HG02884 (cell line): ENCODE results near the gene AGK.

Experiments used
- ATAC-seq: cut with Tn5 transposase; IDR thresholded peaks from one replicate; pipeline ENCODE4 v1.9.1; 2021; ENCODE audit warnings: mild to moderate bottlenecking, moderate library complexity; ENCODE audit not compliant: unreplicated experiment

The AGK gene

DNA sequence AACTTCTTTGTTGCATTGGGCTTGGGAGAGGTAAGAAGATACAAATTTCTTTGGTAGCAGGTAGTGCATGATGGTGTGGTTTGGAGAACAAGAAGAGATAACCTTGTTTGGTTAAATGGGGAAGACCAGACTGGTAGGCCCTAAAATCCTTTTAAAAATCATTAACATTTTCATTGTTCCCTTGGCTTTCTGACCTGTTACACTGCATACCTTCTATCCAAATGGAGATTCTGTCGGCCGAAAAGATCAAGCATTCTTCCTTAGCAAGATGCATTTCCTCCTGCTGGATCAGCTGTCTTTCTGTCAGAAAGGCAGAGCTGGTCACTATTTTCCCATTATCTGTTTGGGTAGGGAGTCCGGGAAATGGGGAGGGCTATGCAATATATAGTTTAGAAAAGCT is 33.7 kb downstream of the AGK start:
- ATAC-seq = no peak

- ATAC-seq = peak; percentile 90
Observed at GRCh38 chr7:141585592-141586510, 34.6 kb downstream of the AGK start.

DNA sequence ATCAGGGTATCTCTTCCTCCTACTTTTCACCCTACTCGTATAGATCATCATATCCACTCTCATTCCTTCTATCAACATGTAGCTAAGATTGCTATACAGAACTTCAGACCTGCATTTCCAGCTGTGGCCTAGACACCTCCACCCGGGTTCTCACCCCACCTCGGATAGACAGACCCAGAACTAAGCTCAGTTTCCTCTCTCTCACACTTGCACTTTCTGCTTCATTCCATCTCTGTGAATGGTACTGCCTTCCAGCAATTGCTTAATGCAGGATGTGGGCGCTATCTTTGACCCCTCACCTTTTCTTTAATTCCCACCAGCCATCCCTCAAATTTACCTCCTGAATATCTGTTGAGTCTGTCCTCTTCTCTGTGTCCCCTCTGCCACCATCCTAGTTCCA is 35.7 kb downstream of the AGK start:
- no peak for ATAC-seq

DNA sequence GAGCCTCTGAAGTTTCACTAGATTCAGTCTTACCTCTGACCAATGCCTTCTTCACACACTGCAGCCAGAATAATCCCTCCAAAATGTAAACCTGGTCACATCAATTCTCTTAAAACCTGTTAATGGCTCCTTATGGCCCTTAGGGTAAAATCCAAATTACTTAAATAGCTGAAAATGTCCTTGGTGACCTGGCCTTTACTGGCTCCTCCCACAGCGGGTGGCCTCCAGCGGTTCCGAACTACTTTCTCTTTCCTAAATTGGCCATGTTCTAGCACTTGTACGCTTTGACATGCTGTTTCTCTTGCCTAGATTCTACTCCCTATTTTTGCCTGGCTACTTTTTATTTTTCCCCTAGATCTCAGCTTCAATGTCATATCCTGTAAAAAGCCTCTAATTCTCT is 36.1 kb downstream of the AGK start:
- no peak for ATAC-seq

DNA sequence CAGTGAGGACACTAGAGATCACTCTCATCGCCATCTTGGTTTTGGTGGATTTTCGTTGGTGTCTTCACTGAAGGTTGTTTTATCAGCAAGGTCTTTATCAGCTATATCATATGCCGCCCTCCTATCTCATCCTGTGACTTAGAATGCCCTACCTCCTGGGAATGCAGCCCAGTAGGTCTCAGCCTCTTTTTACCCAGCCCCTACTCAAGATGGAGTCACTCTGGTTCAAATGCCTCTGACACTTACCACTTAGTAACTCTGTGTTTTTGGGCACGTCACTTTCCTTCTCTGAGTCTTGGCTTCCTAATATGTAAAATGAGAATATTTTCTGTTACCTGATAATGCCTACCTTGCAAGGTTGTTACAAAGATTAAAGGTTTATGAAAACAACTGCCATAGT is 37.7 kb downstream of the AGK start:
- no peak for ATAC-seq

GRCh38 chr7:141590071-141590470 is 38.9 kb downstream of the AGK start:
- no peak for ATAC-seq

GRCh38 chr7:141590666-141591065 is 39.5 kb downstream of the AGK start:
- ATAC-seq = no peak

DNA sequence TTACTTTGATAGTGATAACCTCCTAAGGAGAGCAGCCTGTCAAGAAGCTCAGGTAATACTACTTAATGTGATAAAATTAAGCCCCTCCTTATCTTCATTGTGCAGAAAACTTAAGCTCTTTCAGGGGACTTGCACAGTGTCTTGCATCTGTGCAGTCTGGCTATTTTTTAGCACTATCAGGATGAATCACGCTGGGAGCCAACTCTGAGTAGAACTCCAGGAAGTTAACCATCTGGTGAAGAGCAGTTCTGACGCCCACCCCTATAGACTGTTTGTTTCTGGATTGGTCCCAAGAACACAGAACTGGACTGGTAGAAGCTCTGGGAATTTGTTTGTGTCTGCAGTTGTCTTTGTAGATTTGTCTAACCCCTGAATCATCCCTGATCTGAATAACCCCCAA is 41.9 kb downstream of the AGK start:
- peak; percentile 75 for ATAC-seq

DNA sequence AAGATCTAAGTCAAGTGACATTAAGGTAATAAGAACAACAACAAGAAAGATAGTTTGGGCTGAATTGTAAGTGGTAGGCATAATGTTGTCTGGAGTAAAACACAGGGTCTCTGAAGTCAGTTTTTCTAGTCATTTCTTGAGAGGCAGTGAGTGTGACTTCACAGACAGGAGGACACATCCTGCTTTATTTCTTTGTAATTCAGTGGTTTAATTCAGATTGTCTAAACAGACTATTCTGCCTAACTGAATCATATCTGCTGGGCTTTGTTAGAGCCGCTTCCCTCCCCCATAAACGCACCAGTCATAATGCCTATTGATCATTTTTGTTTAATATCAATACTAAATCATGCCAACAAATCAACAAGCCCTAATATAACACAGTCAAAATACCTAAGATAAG is 46.8 kb downstream of the AGK start:
- ATAC-seq = no peak

GRCh38 chr7:141598408-141598807 is 47.2 kb downstream of the AGK start:
- no peak for ATAC-seq

DNA sequence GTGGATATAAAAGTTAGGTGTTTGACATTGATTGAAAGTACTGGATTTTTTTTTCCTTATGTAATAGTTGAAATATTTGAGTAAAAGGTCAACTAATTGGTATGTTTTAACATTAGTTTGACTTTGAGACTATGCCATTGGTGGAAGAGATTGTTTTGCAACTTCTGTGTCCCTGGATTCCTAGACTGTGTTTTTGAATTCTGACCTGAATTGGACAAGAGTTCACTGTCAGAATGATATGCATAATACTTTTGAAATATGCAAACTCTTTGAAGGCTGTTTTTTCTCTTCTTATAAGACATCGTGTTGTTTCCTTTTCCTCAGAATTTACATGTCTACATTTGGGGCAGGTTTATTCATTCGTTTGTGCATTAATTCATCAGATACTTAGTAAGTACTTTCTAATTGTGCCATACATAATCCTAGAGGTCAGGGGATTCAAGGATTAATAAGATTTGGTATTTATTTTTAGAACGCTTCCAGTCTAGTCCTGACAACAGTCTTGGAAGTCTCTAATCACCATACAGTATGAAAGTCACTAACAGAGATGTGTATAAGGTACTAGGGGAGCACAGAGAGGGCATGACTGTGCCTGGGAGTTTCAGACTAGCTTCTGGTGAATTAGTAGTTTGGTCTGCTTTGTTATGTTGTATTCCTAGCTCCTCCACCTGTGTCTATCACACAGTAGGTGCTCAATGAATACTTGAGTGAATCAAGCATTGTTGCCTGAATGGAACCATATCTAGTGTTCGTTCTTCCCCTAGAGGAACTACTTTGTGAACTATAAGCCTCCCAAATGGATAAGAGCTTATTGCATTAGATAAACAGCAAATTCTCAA is 49.2 kb downstream of the AGK start:
- ATAC-seq = no peak

- no peak for ATAC-seq
Observed at GRCh38 chr7:141609576-141609975, 58.4 kb downstream of the AGK start.

DNA sequence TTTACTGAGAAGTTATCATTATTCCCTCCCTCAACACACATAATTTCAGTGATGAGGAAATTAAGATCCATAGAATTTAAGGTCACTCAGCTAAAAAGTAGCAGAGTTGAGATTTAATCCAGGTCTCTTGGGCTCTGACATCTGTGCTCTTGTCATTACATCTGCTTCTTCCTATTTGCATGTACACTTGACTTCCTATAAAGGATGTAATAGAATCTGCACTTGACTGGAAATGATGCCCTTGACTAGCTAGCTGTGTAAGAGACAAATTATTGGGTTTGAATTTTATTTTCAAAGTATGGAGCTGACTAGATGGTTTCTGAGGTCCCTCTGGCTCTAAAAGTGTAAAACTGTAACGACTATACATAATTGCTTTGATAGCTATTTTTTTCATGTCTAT is 59.5 kb downstream of the AGK start:
- no peak for ATAC-seq

- ATAC-seq = no peak
Observed at GRCh38 chr7:141612861-141613260, 61.7 kb downstream of the AGK start.

GRCh38 chr7:141617280-141617679 is 66.1 kb downstream of the AGK start:
- ATAC-seq = no peak

DNA sequence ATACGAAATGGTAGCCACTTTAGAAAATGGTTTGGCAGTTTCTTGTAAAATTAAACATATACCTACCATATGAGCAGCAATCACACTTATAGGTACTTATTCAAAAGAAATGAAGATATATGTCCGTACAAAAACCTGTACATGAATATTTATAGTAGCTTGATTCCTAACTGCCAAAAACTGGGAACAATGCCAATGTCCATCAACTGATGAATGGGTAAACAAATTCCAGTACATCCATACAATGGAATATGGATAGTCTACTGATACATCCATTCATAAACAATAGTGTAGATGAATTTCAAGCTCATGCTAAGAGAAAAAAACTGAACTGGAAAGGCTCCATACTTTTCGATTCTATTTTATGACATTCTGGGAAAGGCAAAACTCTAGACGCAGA is 68.5 kb downstream of the AGK start:
- ATAC-seq = no peak

GRCh38 chr7:141624763-141625162 is 73.6 kb downstream of the AGK start:
- ATAC-seq = no peak

- no peak for ATAC-seq
Observed at GRCh38 chr7:141630621-141631020, 79.4 kb downstream of the AGK start.

- no peak for ATAC-seq
Observed at GRCh38 chr7:141631525-141631924, 80.3 kb downstream of the AGK start.

GRCh38 chr7:141634065-141634464 is 82.9 kb downstream of the AGK start:
- ATAC-seq = no peak

DNA sequence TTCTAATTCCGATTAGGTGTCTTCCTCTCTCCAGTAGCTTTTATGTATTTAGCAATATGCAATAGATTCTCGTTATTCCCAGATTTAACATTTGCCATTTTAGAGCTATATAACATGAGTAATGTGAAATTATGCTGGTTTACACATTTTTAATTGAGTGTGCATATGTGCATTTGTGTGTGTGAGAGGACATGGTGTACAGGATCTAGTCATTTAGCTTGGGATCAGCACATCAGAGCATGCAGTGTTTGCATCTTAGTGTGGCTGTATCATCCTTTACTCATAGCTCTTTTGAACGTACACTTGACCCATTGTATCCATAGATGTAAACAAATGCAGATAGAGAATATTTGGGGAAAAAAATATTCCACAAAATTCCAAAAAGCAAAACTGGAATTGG is 84.8 kb downstream of the AGK start:
- ATAC-seq = no peak

GRCh38 chr7:141640239-141640840 is 89.1 kb downstream of the AGK start:
- no peak for ATAC-seq
